HCT116 (cell line): Measurements from ENCODE around the gene BLACAT1. TPM values are rescaled to one million over a fixed set of nuclear protein-coding genes. Genes with fewer than 3 reads are reported as not detected.

Experiments used
- ATAC-seq: fragments of 200-7000 bp; cut with Tn5 transposase; 2 replicates; pipeline ENCODE4 v1.9.1; 2020; ENCODE audit warnings: mild to moderate bottlenecking, moderate library complexity
- BruUV-seq: library from RNA; stranded (reverse); fragments of 400-500 nt; replicated peaks from 2 replicates; lab custom pipeline; 2021; lab: Mats Ljungman, UMichigan
- CTCF ChIA-PET: fragments of 300-600 bp; sonication (Branson Sonifier 250); formaldehyde crosslinking; loops from one replicate; lab custom pipeline; 2021; ENCODE audit warnings: antibody characterized with exemption; lab: Charles Lee
- POLR2A ChIA-PET: fragments of 300-600, 350-600 bp; sonication (Branson Sonifier 250); formaldehyde crosslinking; loops from one replicate; lab custom pipeline; 2021; ENCODE audit warnings: antibody characterized with exemption; lab: Charles Lee
- RAD21 ChIA-PET, 2 experiments: fragments of 300-600 bp; sonication (Branson Sonifier 250); formaldehyde crosslinking; loops; one replicate each; lab custom pipeline; 2023; ENCODE audit warnings: low total read pairs in 2 of 2; ENCODE audit not compliant: uncharacterized antibody in 2 of 2, unreplicated experiment in 2 of 2, low non-redundant PET in 1 of 2; lab: Charles Lee
- DNase-seq: peaks from one replicate; pipeline ENCODE4 v3.0.0-alpha.2; 2010; ENCODE audit warnings: low read depth, low spot score
- H2AFZ ChIP-seq: fragments of 200-600 bp; shearing (Covaris generic), sonication (generic); 2 replicates; pipeline ENCODE4 v1.6.1; 2017; ENCODE audit warnings: low read depth, mixed run types, mixed read lengths, antibody characterized with exemption, low read length; ENCODE audit not compliant: poor library complexity, severe bottlenecking
- H3K27ac ChIP-seq: 2 replicates; pipeline ENCODE4 v1.5.1; 2012; ENCODE audit warnings: low read depth, low read length
- H3K27me3 ChIP-seq: fragments of 200-600 bp; sonication (generic); 2 replicates; pipeline ENCODE4 v1.6.1; 2016; ENCODE audit warnings: mixed run types, low read length, mixed read lengths; ENCODE audit not compliant: insufficient read depth
- H3K36me3 ChIP-seq, 2 experiments: fragments of 200-500 bp in 1 of 2; fragments of 200-600 bp in 1 of 2; sonication (Bioruptor generic) in 1 of 2; sonication (generic) in 1 of 2; 2 replicates each; pipeline versions ENCODE4 v1.5.1 to v1.6.1; 2014 to 2016; ENCODE audit warnings: low read length in 2 of 2, inconsistent platforms in 1 of 2, mixed read lengths in 1 of 2, mixed run types in 1 of 2; ENCODE audit not compliant: insufficient read depth in 2 of 2, control insufficient read depth in 1 of 2
- H3K4me1 ChIP-seq, 2 experiments: fragments of 200-600 bp in 1 of 2; sonication (generic) in 1 of 2; 2 replicates each; pipeline versions ENCODE4 v1.5.1 to v1.6.1; 2012 to 2017; ENCODE audit warnings: low read length in 2 of 2, inconsistent platforms in 1 of 2, mild to moderate bottlenecking in 1 of 2, mixed read lengths in 1 of 2, mixed run types in 1 of 2, moderate library complexity in 1 of 2; ENCODE audit not compliant: insufficient read depth in 2 of 2, control insufficient read depth in 1 of 2
- H3K4me2 ChIP-seq: fragments of 200-600 bp; sonication (generic); 2 replicates; pipeline ENCODE4 v1.6.1; 2017; ENCODE audit warnings: mixed run types, low read length, mixed read lengths
- H3K4me3 ChIP-seq, 2 experiments: fragments of 200-600 bp in 1 of 2; sonication (generic) in 1 of 2; replicated peaks in 1 of 2; 2 replicates each; pipeline ENCODE4 v1.5.1; 2011 to 2016; ENCODE audit warnings: low read length in 2 of 2, control low read depth in 1 of 2, low read depth in 1 of 2, mild to moderate bottlenecking in 1 of 2, mixed read lengths in 1 of 2, mixed run types in 1 of 2
- H3K79me2 ChIP-seq: fragments of 200-600 bp; sonication (generic); 2 replicates; pipeline ENCODE4 v1.6.1; 2017; ENCODE audit warnings: mild to moderate bottlenecking, mixed run types, low read length, moderate library complexity, mixed read lengths; ENCODE audit not compliant: insufficient read depth
- H3K9ac ChIP-seq: fragments of 200-600 bp; sonication (generic); 2 replicates; pipeline ENCODE4 v1.6.1; 2016; ENCODE audit warnings: low read length, mixed read lengths
- H3K9me2 ChIP-seq: fragments of 200-600 bp; sonication (generic), shearing (Covaris generic); 2 replicates; pipeline ENCODE4 v1.6.1; 2017; ENCODE audit warnings: mixed run types, mild to moderate bottlenecking, moderate library complexity; ENCODE audit not compliant: insufficient read depth
- H3K9me3 ChIP-seq, 2 experiments: fragments of 200-500 bp in 1 of 2; fragments of 200-600 bp in 1 of 2; sonication (Bioruptor generic) in 1 of 2; sonication (generic) in 1 of 2; 2 replicates each; pipeline ENCODE4 v1.6.1; 2014 to 2017; ENCODE audit warnings: low read length in 2 of 2, mixed read lengths in 2 of 2, inconsistent platforms in 1 of 2, low read depth in 1 of 2, mild to moderate bottlenecking in 1 of 2, mixed run types in 1 of 2, moderate library complexity in 1 of 2; ENCODE audit not compliant: control insufficient read depth in 1 of 2, insufficient read depth in 1 of 2
- H4K20me1 ChIP-seq: fragments of 200-600 bp; sonication (generic), shearing (Covaris generic); 2 replicates; pipeline ENCODE4 v1.6.1; 2017; ENCODE audit warnings: mixed run types, mild to moderate bottlenecking, moderate library complexity; ENCODE audit not compliant: insufficient read depth
- CEBPB ChIP-seq: IDR thresholded peaks from 2 replicates; pipeline ENCODE4 v1.6.1; 2012; ENCODE audit warnings: low read depth
- EGR1 ChIP-seq: IDR thresholded peaks from 2 replicates; pipeline ENCODE4 v1.6.1; 2012; ENCODE audit warnings: low read depth
- ELF1 ChIP-seq: IDR thresholded peaks from 2 replicates; pipeline ENCODE4 v1.6.1; 2012; ENCODE audit warnings: low read depth, borderline replicate concordance
- EZH2phosphoT487 ChIP-seq: fragments of 200-600 bp; IDR thresholded peaks from 2 replicates; pipeline ENCODE4 v1.6.1; 2018; ENCODE audit warnings: antibody characterized with exemption, borderline replicate concordance
- FOSL1 ChIP-seq: IDR thresholded peaks from 2 replicates; pipeline ENCODE4 v1.6.1; 2012; ENCODE audit warnings: low read depth
- JUND ChIP-seq: IDR thresholded peaks from 2 replicates; pipeline ENCODE4 v1.6.1; 2012
- POLR2A ChIP-seq: IDR thresholded peaks from 2 replicates; pipeline ENCODE4 v1.7.0; 2011; ENCODE audit warnings: borderline replicate concordance; ENCODE audit not compliant: insufficient read depth, insufficient read length; ENCODE audit errors: extremely low read depth
- POLR2AphosphoS5 ChIP-seq: IDR thresholded peaks from 2 replicates; pipeline ENCODE4 v1.6.1; 2011; ENCODE audit warnings: mild to moderate bottlenecking, low read depth, low read length, moderate library complexity
- SIN3A ChIP-seq: IDR thresholded peaks from 2 replicates; pipeline ENCODE4 v1.6.1; 2012; ENCODE audit warnings: low read depth
- SP1 ChIP-seq: IDR thresholded peaks from 2 replicates; pipeline ENCODE4 v1.6.1; 2012; ENCODE audit warnings: low read depth
- YY1 ChIP-seq: IDR thresholded peaks from 2 replicates; pipeline ENCODE4 v1.6.1; 2011; ENCODE audit warnings: low read length, low read depth, moderate library complexity, mild to moderate bottlenecking; ENCODE audit not compliant: insufficient replicate concordance; ENCODE audit errors: extremely low read depth
- ZFX ChIP-seq: fragments of 450-650 bp; IDR thresholded peaks from 2 replicates; pipeline ENCODE4 v1.6.1; 2017
- ZNF274 ChIP-seq: fragments of 200-500 bp; sonication (Bioruptor generic); IDR thresholded peaks from 2 replicates; pipeline ENCODE4 v1.6.1; 2014; ENCODE audit warnings: mild to moderate bottlenecking, low read depth, low read length, inconsistent platforms
- intact Hi-C: fragments of 100-400 bp; cut with micrococcal nuclease; formaldehyde crosslinking; loops from 2 replicates; pipeline ENCODE4 v1.10.0; 2022
- total RNA-seq: library from RNA; stranded (reverse); gene quantifications from one replicate; pipeline ENCODE4 v1.2.1, GENCODE V29; 2021; ENCODE audit not compliant: unreplicated experiment
- TF ChIP-seq, protein P1 (sequence below): IDR thresholded peaks from 2 replicates; pipeline ENCODE4 v1.6.1; 2012; ENCODE audit warnings: low read depth

BLACAT1 gene
- total RNA-seq, 1 experiment from 2014 or later = 3.9 TPM

DNA sequence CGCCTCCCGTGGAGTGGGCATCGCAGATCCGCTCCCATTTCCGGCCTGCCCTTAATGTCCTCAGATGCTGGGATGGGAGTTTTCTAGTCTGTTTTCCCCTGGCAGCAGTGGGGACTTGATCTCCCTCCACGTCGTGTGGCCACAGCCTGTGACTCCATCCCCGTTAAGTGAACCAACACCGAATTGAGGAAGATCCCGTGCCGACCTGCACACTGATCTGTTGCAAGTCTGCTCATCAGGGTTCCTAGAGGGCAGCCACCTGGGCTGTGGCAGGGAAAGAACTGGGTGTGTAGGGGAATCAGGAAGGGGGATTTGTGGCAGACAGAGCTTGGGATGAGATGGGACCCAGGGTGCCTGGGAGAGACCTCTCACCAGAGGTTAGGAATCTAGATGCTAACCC, 25.4 kb upstream of the BLACAT1 start:
- Histone ChIP-seq H4K20me1 (no peaks in the 10 kb centered on the region), H3K27me3 (peaks cover 18% of the 10 kb centered on the region), H3K9me3 (no peaks in the 10 kb centered on the region), H3K9ac (no peak overlapping the region), H3K27ac (no peak overlapping the region), H3K4me3 (no peak overlapping the region), H3K36me3 (no peaks in the 10 kb centered on the region), H3K4me1 (peaks cover 10 to 23% of the 10 kb centered on the region in 2 experiments), H3K79me2 (no peaks in the 10 kb centered on the region), H2AFZ (no peak overlapping the region), H3K9me2 (no peaks in the 10 kb centered on the region), H3K4me2 (no peak overlapping the region)
- ATAC-seq (no peak), DNase-seq (no peak)
- ChIA-PET POLR2A (no interaction called here), RAD21 (interaction anchor here in 1 of 2 experiments (1.8 kb wide), 1 partner anchor 84 kb away, joined by 5 read pairs; no protein-coding TSS in a partner anchor), CTCF (interaction anchor here (1.6 kb wide), 1 partner anchor 43 kb away, joined by 3 read pairs; no protein-coding TSS in a partner anchor)
- BruUV-seq = no TSS peak
- TF ChIP-seq EGR1 (no peak), FOSL1 (no peak), EZH2phosphoT487 (no peak), POLR2AphosphoS5 (no peak), YY1 (no peak), SP1 (no peak), JUND (no peak), ZFX (no peak), ZNF274 (no peak), CEBPB (no peak), SIN3A (no peak), ELF1 (no peak), POLR2A (no peak)
- TF ChIP-seq, protein P1, sequence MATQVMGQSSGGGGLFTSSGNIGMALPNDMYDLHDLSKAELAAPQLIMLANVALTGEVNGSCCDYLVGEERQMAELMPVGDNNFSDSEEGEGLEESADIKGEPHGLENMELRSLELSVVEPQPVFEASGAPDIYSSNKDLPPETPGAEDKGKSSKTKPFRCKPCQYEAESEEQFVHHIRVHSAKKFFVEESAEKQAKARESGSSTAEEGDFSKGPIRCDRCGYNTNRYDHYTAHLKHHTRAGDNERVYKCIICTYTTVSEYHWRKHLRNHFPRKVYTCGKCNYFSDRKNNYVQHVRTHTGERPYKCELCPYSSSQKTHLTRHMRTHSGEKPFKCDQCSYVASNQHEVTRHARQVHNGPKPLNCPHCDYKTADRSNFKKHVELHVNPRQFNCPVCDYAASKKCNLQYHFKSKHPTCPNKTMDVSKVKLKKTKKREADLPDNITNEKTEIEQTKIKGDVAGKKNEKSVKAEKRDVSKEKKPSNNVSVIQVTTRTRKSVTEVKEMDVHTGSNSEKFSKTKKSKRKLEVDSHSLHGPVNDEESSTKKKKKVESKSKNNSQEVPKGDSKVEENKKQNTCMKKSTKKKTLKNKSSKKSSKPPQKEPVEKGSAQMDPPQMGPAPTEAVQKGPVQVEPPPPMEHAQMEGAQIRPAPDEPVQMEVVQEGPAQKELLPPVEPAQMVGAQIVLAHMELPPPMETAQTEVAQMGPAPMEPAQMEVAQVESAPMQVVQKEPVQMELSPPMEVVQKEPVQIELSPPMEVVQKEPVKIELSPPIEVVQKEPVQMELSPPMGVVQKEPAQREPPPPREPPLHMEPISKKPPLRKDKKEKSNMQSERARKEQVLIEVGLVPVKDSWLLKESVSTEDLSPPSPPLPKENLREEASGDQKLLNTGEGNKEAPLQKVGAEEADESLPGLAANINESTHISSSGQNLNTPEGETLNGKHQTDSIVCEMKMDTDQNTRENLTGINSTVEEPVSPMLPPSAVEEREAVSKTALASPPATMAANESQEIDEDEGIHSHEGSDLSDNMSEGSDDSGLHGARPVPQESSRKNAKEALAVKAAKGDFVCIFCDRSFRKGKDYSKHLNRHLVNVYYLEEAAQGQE = no peak
- intact Hi-C loops = no loop called here
